Muscle layer of colon (tissue), 2 donors: ENCODE measurements around the gene TACSTD2.
"Not testable (repeated sequence)": the region's sequence is repeated elsewhere in the genome, so short reads cannot be mapped to it uniquely, and the experiment has no call there.

Experiments used
- H3K27ac ChIP-seq: one replicate; pipeline ENCODE4 v1.7.0; 2013; ENCODE audit warnings: low read depth, mild to moderate bottlenecking, low read length, moderate library complexity
- H3K27me3 ChIP-seq, 2 donors: one replicate each; pipeline ENCODE4 v1.7.0; 2013; ENCODE audit warnings: low read length in 2 of 2, mild to moderate bottlenecking in 2 of 2; ENCODE audit not compliant: insufficient read depth in 2 of 2, control insufficient read depth in 1 of 2
- H3K36me3 ChIP-seq: one replicate; pipeline ENCODE4 v1.7.0; 2013; ENCODE audit warnings: mild to moderate bottlenecking, low read length; ENCODE audit not compliant: insufficient read depth
- H3K4me1 ChIP-seq: one replicate; pipeline ENCODE4 v1.7.0; 2013; ENCODE audit warnings: mild to moderate bottlenecking, low read length; ENCODE audit not compliant: insufficient read depth
- H3K4me3 ChIP-seq, 2 donors: one replicate each; pipeline ENCODE4 v1.7.0; 2013; ENCODE audit warnings: low read length in 2 of 2, low read depth in 1 of 2, mild to moderate bottlenecking in 1 of 2, moderate library complexity in 1 of 2
- H3K9ac ChIP-seq: one replicate; pipeline ENCODE4 v1.7.0; 2013; ENCODE audit warnings: low read length
- H3K9me3 ChIP-seq: one replicate; pipeline ENCODE4 v1.7.0; 2013; ENCODE audit warnings: mild to moderate bottlenecking, low read length
- donor health status: abdominal sarcoma.
- donor health status: Adenocarcinoma of cecum.

TACSTD2 gene

GRCh38 chr1:58608297-58608696, 31.2 kb upstream of the TACSTD2 start:
- no peaks in the 10 kb centered on the region for H3K4me1 ChIP-seq
- H3K27ac ChIP-seq = no peak overlapping the region
- H3K27me3 ChIP-seq = no peaks in the 10 kb centered on the region
- no peaks in the 10 kb centered on the region for H3K9me3 ChIP-seq
- H3K4me3 ChIP-seq = no peak overlapping the region
- H3K36me3 ChIP-seq = no peaks in the 10 kb centered on the region
- H3K9ac ChIP-seq = no peak overlapping the region

GRCh38 chr1:58607391-58607790, 30.3 kb upstream of the TACSTD2 start:
- H3K4me3 ChIP-seq = no peak overlapping the region
- H3K27me3 ChIP-seq = no peaks in the 10 kb centered on the region
- no peaks in the 10 kb centered on the region for H3K4me1 ChIP-seq
- no peak overlapping the region for H3K27ac ChIP-seq
- no peaks in the 10 kb centered on the region for H3K9me3 ChIP-seq
- H3K36me3 ChIP-seq = no peaks in the 10 kb centered on the region
- no peak overlapping the region for H3K9ac ChIP-seq

DNA sequence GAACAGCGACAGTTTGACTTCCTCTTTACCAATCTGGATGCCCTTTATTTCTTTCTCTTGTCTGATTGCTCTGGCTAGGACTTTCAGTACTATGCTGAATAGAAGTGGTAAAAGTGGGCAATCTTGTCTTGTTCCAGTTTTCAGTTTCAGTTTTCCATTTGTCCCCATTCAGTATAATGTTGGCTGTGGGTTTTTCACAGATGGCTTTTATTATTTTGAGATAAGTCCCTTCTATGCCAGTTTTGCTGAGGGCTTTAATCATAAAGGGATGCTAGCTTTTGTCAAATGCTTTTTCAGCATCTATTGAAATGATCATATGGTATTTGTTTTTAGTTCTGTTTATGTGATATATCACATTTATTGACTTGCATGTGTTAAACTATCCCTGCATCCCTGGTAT, 24.9 kb upstream of the TACSTD2 start:
- not testable (repeated sequence) for H3K9me3 ChIP-seq, H3K4me3 ChIP-seq, H3K36me3 ChIP-seq, H3K27me3 ChIP-seq, H3K27ac ChIP-seq, H3K4me1 ChIP-seq, H3K9ac ChIP-seq

DNA sequence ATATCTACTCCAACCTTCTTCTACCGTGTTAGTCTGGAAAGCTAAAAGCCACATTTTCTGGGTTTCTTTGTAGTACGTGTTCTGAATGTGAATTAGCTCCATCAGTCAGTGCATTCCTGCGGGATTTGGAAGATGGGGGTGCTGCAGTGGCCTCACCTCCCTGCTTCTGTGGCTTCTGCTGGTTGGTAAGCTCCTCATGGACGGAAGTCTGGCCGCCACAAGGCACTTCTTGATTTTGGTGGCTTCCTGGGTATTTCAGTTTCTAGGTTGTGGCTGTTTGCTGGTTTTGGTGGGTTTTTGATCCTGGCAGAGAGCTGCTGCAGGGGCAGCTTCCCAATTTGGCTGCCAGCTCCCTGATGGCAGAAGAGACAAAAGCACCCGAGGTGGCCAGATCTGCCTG, 20.9 kb upstream of the TACSTD2 start:
- H3K4me1 ChIP-seq = peaks cover under 1% of the 10 kb centered on the region
- H3K27me3 ChIP-seq = no peaks in the 10 kb centered on the region
- H3K4me3 ChIP-seq = no peak overlapping the region
- no peaks in the 10 kb centered on the region for H3K36me3 ChIP-seq
- H3K9ac ChIP-seq = no peak overlapping the region
- H3K9me3 ChIP-seq = no peaks in the 10 kb centered on the region
- no peak overlapping the region for H3K27ac ChIP-seq

DNA sequence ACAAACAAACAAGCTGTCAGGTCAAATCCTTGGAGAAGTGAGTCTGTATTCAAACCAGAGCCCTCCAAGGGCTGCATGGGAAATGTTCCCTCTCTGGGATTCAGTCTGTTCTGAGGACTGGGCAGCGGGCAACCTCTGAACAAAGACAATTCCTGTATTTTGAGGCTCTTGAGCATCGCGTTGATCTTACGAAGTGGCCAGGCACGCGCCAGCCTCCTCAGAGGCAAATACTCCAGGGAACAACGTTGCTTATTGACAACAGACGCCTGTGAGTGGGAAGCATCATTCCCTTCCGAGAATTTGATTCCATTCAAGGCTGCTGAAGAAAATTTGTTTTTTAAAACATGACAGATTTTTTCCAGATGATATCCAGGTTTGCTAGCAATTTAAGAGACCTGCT, 20.0 kb upstream of the TACSTD2 start:
- no peaks in the 10 kb centered on the region for H3K9me3 ChIP-seq
- no peaks in the 10 kb centered on the region for H3K27me3 ChIP-seq
- H3K4me1 ChIP-seq = peaks cover 10% of the 10 kb centered on the region
- no peak overlapping the region for H3K4me3 ChIP-seq
- no peaks in the 10 kb centered on the region for H3K36me3 ChIP-seq
- H3K27ac ChIP-seq = no peak overlapping the region
- no peak overlapping the region for H3K9ac ChIP-seq

DNA sequence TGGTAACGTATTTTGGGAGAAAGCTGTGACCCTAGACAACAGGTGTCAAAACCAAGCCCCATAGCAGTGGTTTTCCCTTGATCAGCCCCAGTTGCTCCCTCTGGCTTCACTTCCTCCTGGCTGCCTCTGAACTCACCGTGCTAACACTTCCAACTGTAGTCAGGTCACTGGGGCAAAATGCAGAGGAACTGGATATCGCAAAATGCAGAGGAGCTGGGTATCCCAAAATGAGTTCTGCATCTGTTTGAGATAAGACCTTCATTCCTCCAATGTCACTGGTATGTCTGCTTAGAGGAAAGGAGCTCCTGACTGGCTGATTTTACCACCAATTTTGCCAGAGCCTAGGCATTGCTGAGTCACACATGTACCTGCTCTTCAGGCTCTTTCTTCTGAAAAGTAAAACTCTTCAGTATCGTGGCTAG, 19.6 kb upstream of the TACSTD2 start:
- no peaks in the 10 kb centered on the region for H3K27me3 ChIP-seq
- no peak overlapping the region for H3K9ac ChIP-seq
- H3K36me3 ChIP-seq = no peaks in the 10 kb centered on the region
- H3K9me3 ChIP-seq = no peaks in the 10 kb centered on the region
- no peak overlapping the region for H3K4me3 ChIP-seq
- peaks cover 14% of the 10 kb centered on the region for H3K4me1 ChIP-seq
- no peak overlapping the region for H3K27ac ChIP-seq

DNA sequence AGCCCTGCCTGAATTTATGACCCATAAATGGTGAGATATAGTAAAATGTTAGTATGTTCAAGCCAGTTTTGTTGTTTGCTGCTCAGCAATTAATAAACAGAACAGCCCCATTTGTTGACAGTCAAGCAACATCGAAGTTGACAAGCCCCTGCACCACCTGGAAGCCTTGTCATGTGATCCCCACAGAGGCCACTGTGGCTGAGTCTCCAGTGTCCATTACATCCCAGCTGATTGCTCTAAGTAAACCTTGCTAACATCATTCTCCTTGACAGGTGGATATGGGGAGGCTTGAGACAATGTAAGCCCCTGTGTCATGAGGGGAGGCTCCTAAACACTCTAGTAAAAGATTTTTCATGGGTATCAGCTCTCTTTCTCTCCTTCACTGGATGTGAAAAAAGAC, 17.5 kb upstream of the TACSTD2 start:
- Histone ChIP-seq H3K27me3 (no peaks in the 10 kb centered on the region), H3K36me3 (no peaks in the 10 kb centered on the region), H3K9me3 (no peaks in the 10 kb centered on the region), H3K4me1 (peaks cover 15% of the 10 kb centered on the region), H3K9ac (no peak overlapping the region), H3K27ac (no peak overlapping the region), H3K4me3 (no peak overlapping the region)

GRCh38 chr1:58592522-58593134, 15.6 kb upstream of the TACSTD2 start:
- no peak overlapping the region for H3K27ac ChIP-seq
- no peaks in the 10 kb centered on the region for H3K36me3 ChIP-seq
- no peaks in the 10 kb centered on the region for H3K9me3 ChIP-seq
- H3K4me1 ChIP-seq = peaks cover 15% of the 10 kb centered on the region
- no peak overlapping the region for H3K4me3 ChIP-seq
- no peak overlapping the region for H3K9ac ChIP-seq
- no peaks in the 10 kb centered on the region for H3K27me3 ChIP-seq

GRCh38 chr1:58591806-58592205, 14.8 kb upstream of the TACSTD2 start:
- H3K9me3 ChIP-seq = no peaks in the 10 kb centered on the region
- no peaks in the 10 kb centered on the region for H3K36me3 ChIP-seq
- no peak overlapping the region for H3K4me3 ChIP-seq
- H3K27me3 ChIP-seq = no peaks in the 10 kb centered on the region
- H3K4me1 ChIP-seq = peaks cover 15% of the 10 kb centered on the region
- no peak overlapping the region for H3K9ac ChIP-seq
- H3K27ac ChIP-seq = no peak overlapping the region

DNA sequence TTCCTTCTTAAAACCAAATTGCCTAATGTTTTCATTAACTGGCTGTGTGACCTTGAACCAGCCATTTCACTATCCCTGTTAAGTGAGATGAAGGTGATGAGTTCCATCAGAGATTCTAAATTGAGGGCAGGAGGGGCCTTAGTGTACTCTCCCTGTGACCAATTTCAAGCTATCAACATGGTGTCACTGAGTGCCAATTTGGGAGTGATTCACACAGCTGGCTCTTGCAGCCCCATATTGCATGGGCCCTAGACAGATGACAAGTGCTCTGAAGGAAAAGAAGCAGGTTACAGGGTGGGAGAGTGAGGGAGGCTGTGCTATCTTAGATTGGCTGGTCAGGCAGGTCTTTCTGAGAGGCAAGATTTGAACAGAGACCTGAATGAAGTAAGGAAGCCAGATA, 13.0 kb upstream of the TACSTD2 start:
- H3K36me3 ChIP-seq = no peaks in the 10 kb centered on the region
- H3K9ac ChIP-seq = no peak overlapping the region
- no peak overlapping the region for H3K27ac ChIP-seq
- H3K27me3 ChIP-seq = no peaks in the 10 kb centered on the region
- no peaks in the 10 kb centered on the region for H3K9me3 ChIP-seq
- H3K4me1 ChIP-seq = peaks cover 15% of the 10 kb centered on the region
- H3K4me3 ChIP-seq = no peak overlapping the region

DNA sequence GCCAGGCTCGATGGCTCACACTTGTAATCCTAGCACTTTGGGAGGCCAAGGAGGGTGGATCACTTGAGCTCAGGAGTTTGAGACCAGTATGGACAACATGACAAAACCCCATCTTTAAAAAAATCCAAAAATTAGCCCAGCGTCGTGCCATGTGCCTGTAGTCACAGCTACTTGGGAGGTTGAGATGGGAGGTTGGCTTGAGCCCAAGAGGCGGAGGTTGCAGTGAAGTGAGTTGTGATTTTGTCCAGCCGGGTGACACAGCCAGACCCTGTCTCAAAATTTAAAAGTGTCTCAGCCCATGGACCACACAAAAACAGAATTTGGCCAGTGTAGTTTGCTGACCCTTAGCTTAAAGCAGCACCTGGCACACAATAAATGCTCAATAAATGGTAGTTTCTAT, 11.3 kb upstream of the TACSTD2 start:
- no peaks in the 10 kb centered on the region for H3K27me3 ChIP-seq
- H3K4me3 ChIP-seq = no peak overlapping the region
- H3K9ac ChIP-seq = no peak overlapping the region
- no peak overlapping the region for H3K27ac ChIP-seq
- peaks cover 21% of the 10 kb centered on the region for H3K4me1 ChIP-seq
- H3K9me3 ChIP-seq = no peaks in the 10 kb centered on the region
- H3K36me3 ChIP-seq = no peaks in the 10 kb centered on the region

DNA sequence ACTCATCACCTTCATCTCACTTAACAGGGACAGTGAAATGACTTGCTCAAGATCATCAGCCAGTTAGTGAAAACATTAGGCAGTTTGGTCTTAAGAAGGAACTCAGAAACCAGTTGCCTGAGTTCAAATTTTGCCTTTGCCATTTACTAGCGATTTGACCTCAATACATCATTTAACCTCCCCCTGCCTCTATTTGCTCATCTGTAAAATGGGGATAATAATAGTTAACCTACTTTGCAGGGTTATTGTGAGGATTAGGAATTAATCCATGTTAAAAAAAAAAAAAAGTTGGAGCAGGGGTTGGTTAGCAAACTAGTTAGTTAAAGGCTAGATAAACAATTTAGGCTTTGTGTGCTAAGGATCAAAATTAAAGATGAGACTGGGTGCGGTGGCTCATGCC, 10.6 kb upstream of the TACSTD2 start:
- Histone ChIP-seq H3K36me3 (no peaks in the 10 kb centered on the region), H3K9ac (no peak overlapping the region), H3K4me3 (no peak overlapping the region), H3K9me3 (no peaks in the 10 kb centered on the region), H3K4me1 (peaks cover 16% of the 10 kb centered on the region), H3K27ac (no peak overlapping the region), H3K27me3 (no peaks in the 10 kb centered on the region)
